ENCODE measurements around the gene CCDC74B.
"Not testable (repeated sequence)": the region's sequence is repeated elsewhere in the genome, so short reads cannot be mapped to it uniquely, and the experiment has no call there.

CCDC74B gene

DNA sequence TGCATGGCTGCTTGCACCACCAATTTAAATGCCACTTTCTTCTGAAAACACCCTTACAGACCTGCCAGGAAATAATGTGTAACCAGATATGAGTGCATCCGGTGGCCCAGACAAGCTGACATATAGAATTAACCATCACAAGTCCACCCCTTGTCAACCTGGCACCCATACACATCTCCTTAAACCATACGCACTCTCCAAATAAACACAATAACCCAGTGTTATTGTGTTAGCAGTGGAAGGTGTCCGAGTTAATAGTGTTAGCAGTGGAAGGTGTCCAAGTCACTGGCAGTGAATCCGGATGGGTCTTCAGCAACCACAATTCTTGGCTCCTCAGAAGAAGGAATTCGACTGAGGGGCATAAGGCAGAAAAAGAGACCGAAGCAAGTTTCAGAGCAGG, 3.6 kb upstream of the CCDC74B start:
- DNase-seq (ENCODE audit: low read depth) = not testable (repeated sequence)

- DNase-seq (ENCODE audit: low read depth) = not testable (repeated sequence)
Observed at GRCh38 chr2:130143266-130144039, 1.5 kb downstream of the CCDC74B start.

- DNase-seq (ENCODE audit: low read depth) = not testable (repeated sequence)
Observed at GRCh38 chr2:130142396-130143265, 2.3 kb downstream of the CCDC74B start.

DNA sequence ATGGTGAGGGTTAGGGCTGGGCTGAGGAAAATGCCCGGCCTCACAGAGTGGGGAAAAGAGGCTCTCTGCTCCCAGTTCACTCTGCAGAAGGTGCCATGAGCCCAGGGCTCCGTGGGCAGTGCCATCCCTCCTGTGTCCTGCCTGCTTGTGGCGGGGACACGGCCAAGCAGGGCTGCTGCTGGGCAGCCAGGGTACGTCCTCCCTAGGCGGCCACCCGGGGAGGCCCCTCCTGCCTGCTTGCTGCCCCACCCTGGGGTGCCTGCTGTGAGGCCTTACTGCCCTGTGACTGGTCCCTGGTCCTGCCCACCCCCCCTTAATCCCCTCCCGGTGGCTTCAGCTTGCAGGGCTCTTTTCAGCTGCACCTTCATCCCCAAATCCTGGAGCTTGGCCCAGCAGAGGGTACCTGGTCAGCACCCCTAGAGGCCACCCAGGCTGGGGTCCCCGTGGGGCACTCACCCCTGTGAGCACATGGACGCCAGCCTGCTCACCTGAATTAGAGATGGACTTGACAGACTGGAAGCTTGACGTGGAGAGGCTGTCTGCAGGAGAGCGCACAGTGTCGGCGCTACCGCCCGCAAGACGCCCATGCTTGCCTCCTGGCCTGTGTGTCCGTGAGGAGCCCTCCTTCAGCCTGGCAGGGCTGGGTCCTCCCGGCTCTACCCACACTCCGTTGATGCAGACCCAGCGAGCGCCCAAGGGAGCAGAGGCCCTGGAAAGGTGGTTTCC, 3.1 kb downstream of the CCDC74B start:
- DNase-seq (ENCODE audit: low read depth) = not testable (repeated sequence)

- DNase-seq (ENCODE audit: low read depth) = not testable (repeated sequence)
Observed at GRCh38 chr2:130141002-130141401, 3.9 kb downstream of the CCDC74B start.

DNA sequence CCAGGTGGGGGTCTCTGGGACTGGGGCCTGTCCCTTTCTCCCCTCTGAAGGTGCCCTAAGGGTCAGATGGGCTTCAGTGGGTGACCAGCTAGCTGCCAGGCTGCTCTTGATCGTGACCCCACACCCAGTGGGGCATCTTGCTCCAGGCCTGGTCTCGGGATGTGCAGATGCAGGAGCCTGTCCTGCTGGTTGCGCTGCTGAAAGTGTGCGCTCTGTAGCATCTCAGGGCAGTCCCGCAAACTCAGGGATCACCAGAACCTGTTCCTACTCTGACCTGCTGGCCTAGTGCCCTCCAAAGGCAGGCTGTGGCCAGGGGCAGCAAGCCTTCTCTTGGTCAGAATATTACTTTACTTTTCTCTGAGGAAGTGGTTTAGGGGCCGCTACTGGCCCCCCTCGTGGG, 4.4 kb downstream of the CCDC74B start:
- not testable (repeated sequence) for DNase-seq (ENCODE audit: low read depth)

DNA sequence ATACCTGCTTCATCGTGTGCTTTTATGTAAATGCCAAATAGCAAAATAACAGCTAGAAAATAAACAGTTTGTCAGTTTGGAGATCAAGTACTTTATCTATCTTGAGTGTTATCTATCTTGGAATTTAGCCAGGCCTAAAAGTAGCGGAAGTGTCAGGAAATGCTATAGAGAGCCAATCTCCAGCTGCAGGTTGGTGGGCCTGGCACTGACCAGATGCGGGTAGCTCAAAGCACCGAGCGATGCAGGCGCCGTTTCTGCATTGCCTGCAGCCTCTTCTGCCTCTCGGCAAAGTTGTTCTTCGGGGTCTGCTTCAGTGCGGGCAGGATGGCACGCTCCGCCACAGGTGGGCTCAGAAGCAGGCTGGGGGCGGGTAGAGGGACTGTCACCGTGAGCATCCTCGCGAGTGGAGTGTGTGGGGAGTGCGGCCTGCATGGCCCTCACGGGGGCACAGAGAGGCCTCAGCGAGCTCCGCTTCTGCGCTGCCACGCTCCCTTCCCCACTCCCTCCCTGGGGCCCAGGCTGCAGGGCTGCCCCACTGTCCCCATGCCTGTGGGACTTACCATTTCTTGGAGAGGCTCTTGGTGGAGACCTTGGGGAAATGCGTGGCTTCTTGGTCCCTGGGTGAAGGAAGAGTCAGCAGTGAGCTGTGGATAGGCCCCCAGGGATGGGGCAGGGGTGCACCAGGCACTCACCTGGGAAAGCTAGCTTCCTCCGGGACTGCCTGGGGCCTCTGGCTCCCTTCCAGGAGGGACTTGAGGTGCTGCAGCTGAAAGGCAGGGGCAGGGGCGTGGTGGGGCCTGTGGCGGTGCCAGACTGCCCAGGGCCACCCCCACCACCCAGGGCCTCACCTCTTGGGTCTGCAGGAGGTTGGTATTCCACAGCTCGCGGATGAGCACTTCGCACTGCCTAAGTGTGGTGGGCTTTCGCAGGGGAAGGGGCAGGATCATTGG, 5.3 kb downstream of the CCDC74B start:
- not testable (repeated sequence) for DNase-seq (ENCODE audit: low read depth)

DNA sequence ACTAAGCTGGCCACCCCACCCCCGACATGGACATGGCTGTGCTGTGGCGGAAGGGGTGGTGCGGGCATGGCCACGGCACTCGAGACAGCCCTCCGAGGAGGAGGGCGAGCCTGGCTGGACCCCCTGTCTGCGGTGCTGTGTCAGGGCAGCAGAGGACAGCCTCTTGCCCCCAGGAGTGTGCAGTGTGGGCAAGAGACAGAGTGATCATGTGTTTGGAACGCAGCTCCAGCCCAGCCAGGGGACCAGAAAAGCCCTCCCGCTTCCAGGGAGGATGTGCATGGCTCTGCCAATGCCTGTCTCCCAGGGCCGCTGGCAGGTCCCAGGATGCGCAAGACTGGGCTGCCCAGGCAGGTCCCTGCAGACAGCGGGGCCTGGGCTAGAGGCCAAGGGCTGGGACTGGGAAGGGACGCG, 6.1 kb downstream of the CCDC74B start:
- DNase-seq (ENCODE audit: low read depth) = not testable (repeated sequence)

- DNase-seq (ENCODE audit: low read depth) = not testable (repeated sequence)
Observed at GRCh38 chr2:130138326-130138725, 6.6 kb downstream of the CCDC74B start.

DNA sequence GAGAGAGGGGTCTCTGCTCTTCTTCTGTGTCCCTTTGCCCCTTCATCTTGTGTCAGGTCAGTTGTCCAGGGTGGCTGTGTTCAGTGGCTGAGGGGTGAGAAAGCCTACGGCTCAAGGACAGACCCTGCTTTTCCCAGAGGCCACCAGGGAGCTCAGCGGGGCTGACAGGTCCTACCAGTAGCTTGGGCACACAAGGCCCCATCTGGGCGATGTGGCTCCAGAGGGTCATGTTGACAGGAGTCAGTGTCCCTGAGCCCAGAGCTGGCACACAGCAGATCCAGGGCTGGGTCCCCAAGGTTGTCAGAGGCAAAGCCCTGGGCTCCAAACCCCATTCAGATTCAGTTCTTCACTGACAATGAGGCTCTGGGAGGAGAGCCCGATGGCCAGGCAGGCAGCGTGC, 7.8 kb downstream of the CCDC74B start:
- DNase-seq (ENCODE audit: low read depth) = not testable (repeated sequence)

DNA sequence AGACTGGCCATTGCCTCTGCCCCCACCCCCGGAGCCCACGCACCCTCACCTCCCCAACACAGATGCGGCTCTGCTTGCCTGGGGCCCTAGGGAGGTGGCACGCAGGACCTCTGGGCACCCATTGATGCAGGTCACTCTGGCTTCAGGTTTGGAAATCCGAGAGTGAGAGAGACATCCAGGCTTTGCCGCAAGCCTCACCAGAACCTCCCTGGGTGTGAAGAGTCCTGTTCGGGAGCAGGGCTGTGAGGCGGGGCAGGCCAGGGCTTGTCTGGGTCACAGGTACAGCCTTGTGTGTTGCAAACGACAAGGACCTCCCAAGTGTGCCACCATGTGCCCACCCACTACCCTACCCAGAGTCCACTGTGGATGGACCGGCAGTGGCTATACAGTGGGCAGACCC, 8.4 kb downstream of the CCDC74B start:
- DNase-seq (ENCODE audit: low read depth) = not testable (repeated sequence)

DNA sequence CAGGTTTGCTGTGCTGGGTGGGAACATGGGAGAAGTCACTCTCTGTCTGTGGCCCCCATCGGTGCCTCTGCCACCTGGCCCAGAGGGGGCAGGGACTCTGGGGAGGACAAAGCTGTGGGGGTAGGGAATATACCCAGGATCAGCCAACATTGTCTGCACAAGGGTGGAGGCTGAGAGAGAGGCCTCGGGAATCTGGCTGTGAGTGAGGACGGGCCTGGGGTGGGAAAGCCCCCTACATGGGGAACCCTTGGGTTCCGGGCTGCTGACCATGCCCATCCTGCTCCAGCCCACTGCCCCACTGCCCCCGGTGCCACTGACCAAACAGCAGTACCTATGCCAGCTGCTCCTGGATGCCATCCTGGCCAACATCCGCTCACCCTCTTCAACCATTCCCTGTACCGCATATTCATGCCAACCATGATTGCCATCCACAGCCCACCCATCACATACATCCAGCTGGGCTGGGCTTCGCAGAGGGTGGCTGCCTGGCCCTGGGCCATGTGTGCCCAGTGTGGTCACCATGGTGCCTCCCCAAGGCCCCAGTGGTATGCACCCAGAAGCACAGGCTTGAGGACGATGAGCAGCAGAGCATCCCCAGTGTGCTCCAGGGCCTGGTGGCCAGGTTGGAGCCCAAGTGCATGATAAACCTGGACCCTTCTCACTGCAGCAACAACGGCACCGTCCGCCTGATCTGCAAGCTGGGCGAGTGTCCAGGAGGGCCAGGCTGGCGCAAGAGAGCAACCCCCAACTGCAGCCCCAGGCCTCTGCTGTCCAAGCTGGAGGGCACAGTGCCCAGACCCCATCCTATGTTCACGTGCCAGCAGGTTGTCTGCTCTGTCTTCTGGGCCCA, 9.0 kb downstream of the CCDC74B start:
- no peak for DNase-seq (ENCODE audit: low read depth)

DNA sequence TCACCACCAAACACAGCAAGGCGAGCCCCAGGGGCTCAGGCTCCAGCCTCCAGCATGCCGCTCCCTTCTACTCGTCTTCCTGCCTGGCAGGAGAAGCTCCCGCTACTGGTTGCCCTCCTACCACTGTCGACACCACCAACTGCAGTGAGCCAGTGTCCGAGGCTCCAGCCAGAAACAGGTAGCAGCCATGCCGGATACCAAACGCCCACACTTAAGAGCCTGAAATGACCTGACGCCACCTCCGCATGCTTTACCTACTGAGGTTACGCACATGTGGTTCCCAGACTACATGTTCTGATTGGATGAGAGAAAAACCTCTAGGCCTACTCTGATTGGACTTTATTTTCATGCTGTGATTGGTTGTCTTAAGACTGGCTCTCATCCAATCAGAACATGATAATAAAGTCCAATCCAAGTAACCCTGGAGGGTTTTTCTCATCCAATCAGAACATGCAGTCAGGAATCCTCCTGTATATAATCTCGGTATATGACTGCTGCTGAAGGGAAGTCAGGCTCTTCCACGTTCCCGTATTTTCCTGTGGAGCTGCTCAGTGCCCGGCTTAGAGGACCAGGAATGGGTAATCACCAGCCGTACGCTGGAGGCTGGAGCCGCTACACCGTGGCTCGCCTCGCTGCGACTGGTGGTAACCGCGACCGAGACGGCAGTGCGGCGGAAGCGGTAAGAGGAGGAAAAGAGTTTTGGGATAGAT, 15.6 kb downstream of the CCDC74B start, which contains the start of gene POTEF:
POTEF (minus strand) TSS at position 103 of the 710 bp plus-strand sequence. CDS start 8,707 bp downstream, outside the sequence.
- not testable (repeated sequence) for DNase-seq (ENCODE audit: low read depth)

DNA sequence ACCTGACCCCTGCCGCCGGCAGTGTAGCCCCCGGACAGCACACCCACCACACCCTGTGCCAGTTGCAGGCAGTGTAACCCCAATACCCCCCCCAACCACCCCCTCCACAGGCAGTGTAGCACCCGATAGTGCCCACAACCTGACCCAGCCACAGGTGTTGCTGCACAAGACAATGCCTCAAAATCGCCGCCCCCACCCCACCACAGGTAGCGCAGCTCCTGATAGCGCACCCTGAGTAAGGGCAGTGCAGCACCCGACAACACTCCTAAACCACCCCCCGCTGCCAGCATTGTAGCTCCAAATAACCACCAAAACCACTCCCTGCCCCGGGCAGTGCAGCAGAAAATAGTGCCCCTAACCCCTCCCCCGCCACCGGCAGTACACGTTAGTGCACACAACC, 16.4 kb downstream of the CCDC74B start:
- DNase-seq (ENCODE audit: low read depth) = not testable (repeated sequence)

GRCh38 chr2:130127726-130128125, 17.2 kb downstream of the CCDC74B start:
- DNase-seq (ENCODE audit: low read depth) = not testable (repeated sequence)

DNA sequence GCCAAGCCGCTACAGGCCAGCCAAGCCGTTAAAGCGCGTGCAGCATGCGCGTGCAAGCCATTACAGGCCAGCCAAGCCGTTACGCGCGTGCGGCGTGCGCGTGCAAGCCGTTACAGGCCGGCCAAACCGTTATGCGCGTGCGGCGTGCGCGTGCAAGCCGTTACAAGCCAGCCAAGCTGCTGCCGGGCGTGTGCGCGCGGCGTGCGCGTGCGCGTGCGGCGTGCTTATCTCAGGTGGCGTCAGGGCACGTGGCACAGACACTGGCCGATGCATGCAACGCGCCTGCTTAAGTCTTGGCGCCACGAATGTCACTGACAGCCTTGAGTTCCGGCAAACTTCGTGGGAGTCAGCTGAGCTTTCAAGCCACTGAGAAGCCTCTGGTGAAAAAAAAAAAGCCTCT, 24.0 kb downstream of the CCDC74B start:
- not testable (repeated sequence) for DNase-seq (ENCODE audit: low read depth)

DNA sequence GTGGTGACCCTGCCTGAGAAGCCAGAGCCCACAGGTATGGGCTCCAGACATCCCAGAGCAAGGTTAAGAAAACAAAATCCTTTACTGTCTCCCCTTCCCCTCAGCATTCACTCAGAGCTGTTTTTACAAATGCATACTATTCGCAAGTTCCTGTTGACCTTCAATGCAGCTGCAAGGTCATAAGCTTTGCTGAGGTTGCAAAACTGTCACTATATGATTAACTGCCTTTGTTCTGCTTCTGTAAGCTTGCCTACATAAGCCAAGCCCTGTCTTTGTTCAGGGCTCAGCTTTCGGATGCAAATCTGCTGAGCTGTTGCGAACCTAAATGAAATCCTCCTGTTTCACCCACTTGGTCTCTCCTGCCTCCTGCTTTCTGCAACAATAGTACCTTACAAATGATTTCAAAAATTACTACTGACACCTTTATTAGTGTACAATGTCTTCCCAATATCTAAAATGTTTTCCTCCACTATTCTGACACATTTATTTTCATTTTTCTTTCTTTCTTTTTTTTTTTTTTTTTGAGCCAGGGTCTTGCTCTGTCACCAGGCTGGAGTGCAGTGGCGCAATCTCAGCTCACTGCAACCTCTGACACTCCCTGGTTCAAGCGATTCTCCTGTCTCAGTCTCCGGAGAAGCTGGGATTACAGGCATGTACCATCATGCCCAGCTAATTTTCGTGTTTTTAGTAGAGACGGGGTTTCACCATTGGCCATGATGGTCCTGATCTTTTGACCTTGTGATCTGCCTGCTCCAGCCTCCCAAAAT, 42.1 kb downstream of the CCDC74B start:
- not testable (repeated sequence) for DNase-seq (ENCODE audit: low read depth)

Data from activated gamma-delta T cell treated with anti-CD3 and anti-CD28 coated beads, Interleukin-2, amount 50 U/mL, for 16 hours (primary cell).